Measurements from ENCODE around the gene NDUFA11. TPM values are rescaled to one million over a fixed set of nuclear protein-coding genes. Genes with fewer than 3 reads are reported as not detected.

Gene NDUFA11
- total RNA-seq, 2 donors from 2014 or later: 242 to 269 TPM

GRCh38 chr19:5940260-5941208 lies 36.9 kb upstream of the NDUFA11 start:
- H3K9me3 Mint-ChIP-seq: no peaks in the 10 kb centered on the region

GRCh38 chr19:5937550-5937949 lies 34.0 kb upstream of the NDUFA11 start:
- Histone ChIP-seq H3K4me1 (ENCODE audit: control insufficient read depth, insufficient read depth, low read length) (no peaks in the 10 kb centered on the region), H3K27me3 (ENCODE audit: control insufficient read depth, insufficient read depth, low read length, poor library complexity, severe bottlenecking) (no peaks in the 10 kb centered on the region), H3K9me3 (ENCODE audit: control insufficient read depth, low read length) (no peaks in the 10 kb centered on the region), H3K9ac (ENCODE audit: extremely low read depth, low read length, poor library complexity, severe bottlenecking) (no peak overlapping the region), H3K27ac (ENCODE audit: low read depth, low read length) (no peak overlapping the region), H3K36me3 (ENCODE audit: control insufficient read depth, insufficient read depth, low read length) (peaks cover 58% of the 10 kb centered on the region), H3K4me3 (ENCODE audit: low read length) (no peak overlapping the region)
- Mint-ChIP-seq H3K4me3 (no peak overlapping the region), H3K4me1 (no peaks in the 10 kb centered on the region), H3K27ac (no peak overlapping the region), H3K9me3 (no peaks in the 10 kb centered on the region), H3K36me3 (ENCODE audit: low read depth) (peaks cover 69% of the 10 kb centered on the region), H3K27me3 (ENCODE audit: insufficient read depth) (no peaks in the 10 kb centered on the region)
- 87 to 93% methylated on average over 6 to 10 of the region's 10 CpGs for WGBS, 2 experiments (ENCODE audit: insufficient coverage in 1 of 2, insufficient read length in 1 of 2)
- no peak for TF ChIP-seq CTCF (conservative IDR thresholded peaks at IDR 0.05)
- no peak for DNase-seq

More at GRCh38 chr19:5940260-5941208, 36.9 kb upstream of the NDUFA11 start:
- Histone ChIP-seq H3K27ac (ENCODE audit: low read depth, low read length) (no peak overlapping the region), H3K27me3 (ENCODE audit: control insufficient read depth, insufficient read depth, low read length, poor library complexity, severe bottlenecking) (no peaks in the 10 kb centered on the region), H3K4me3 (ENCODE audit: low read length) (no peak overlapping the region), H3K9ac (ENCODE audit: extremely low read depth, low read length, poor library complexity, severe bottlenecking) (no peak overlapping the region), H3K4me1 (ENCODE audit: control insufficient read depth, insufficient read depth, low read length) (no peaks in the 10 kb centered on the region), H3K9me3 (ENCODE audit: control insufficient read depth, low read length) (no peaks in the 10 kb centered on the region), H3K36me3 (ENCODE audit: control insufficient read depth, insufficient read depth, low read length) (peaks cover 47% of the 10 kb centered on the region)
- Mint-ChIP-seq H3K27me3 (ENCODE audit: insufficient read depth) (no peaks in the 10 kb centered on the region), H3K4me1 (no peaks in the 10 kb centered on the region), H3K36me3 (ENCODE audit: low read depth) (peaks cover 57% of the 10 kb centered on the region), H3K4me3 (no peak overlapping the region), H3K27ac (no peak overlapping the region)
- WGBS, 2 experiments (ENCODE audit: insufficient coverage in 1 of 2, insufficient read length in 1 of 2): 93 to 97% methylated on average over 12 to 21 of the region's 21 CpGs
- TF ChIP-seq CTCF (conservative IDR thresholded peaks at IDR 0.05): no peak
- no peak for DNase-seq

- Histone ChIP-seq H3K4me3 (ENCODE audit: low read length) (no peak overlapping the region), H3K9ac (ENCODE audit: extremely low read depth, low read length, poor library complexity, severe bottlenecking) (no peak overlapping the region)
Measured at GRCh38 chr19:5936292-5936592, 32.7 kb upstream of the NDUFA11 start.

More at GRCh38 chr19:5936292-5936592, 32.7 kb upstream of the NDUFA11 start:
- H3K9me3 Mint-ChIP-seq: no peaks in the 10 kb centered on the region
- DNase-seq: no peak
- Histone ChIP-seq H3K27me3 (ENCODE audit: control insufficient read depth, insufficient read depth, low read length, poor library complexity, severe bottlenecking) (no peaks in the 10 kb centered on the region), H3K36me3 (ENCODE audit: control insufficient read depth, insufficient read depth, low read length) (peaks cover 63% of the 10 kb centered on the region), H3K4me1 (ENCODE audit: control insufficient read depth, insufficient read depth, low read length) (no peaks in the 10 kb centered on the region), H3K27ac (ENCODE audit: low read depth, low read length) (no peak overlapping the region), H3K9me3 (ENCODE audit: control insufficient read depth, low read length) (no peaks in the 10 kb centered on the region)
- H3K27me3 Mint-ChIP-seq (ENCODE audit: insufficient read depth): no peaks in the 10 kb centered on the region
- H3K4me1 Mint-ChIP-seq: no peaks in the 10 kb centered on the region
- no peak overlapping the region for H3K27ac Mint-ChIP-seq
- no peak overlapping the region for H3K4me3 Mint-ChIP-seq
- no peak for TF ChIP-seq CTCF (conservative IDR thresholded peaks at IDR 0.05)
- peaks cover 70% of the 10 kb centered on the region for H3K36me3 Mint-ChIP-seq (ENCODE audit: low read depth)
- 95 to 98% methylated on average over 9 of the region's 9 CpGs for WGBS, 2 experiments (ENCODE audit: insufficient coverage in 1 of 2, insufficient read length in 1 of 2)
